Pancreas (tissue), 10 donors: Measurements from ENCODE around the gene CFAP74. TPM values are rescaled to one million over a fixed set of nuclear protein-coding genes. Genes with fewer than 3 reads are reported as not detected.

ENCODE experiments used
- ATAC-seq, 4 donors: fragments of 200-7000 bp; cut with Tn5 transposase; one replicate each; pipeline versions ENCODE4 v1.8.0 to v1.9.1; 2020; ENCODE audit warnings: mild to moderate bottlenecking in 4 of 4, moderate library complexity in 4 of 4
- DNase-seq, 6 donors: peaks; one replicate each; pipeline ENCODE4 v3.0.0-alpha.2; 2020
- FAIRE-seq: peaks from 2 replicates; lab custom pipeline; 2012; peaks lifted over from hg19 to GRCh38; lab: Jason Lieb, UNC
- H3K27ac ChIP-seq, 4 donors: fragments of 200-600 bp; sonication (generic); 1 replicate in 3 of 4; 2 replicates in 1 of 4; pipeline versions ENCODE4 v1.5.0 to v1.8.0; 2020
- H3K27me3 ChIP-seq, 4 donors: fragments of 200-600 bp; one replicate each; pipeline ENCODE4 v1.8.0; 2021
- H3K36me3 ChIP-seq, 3 donors: fragments of 200-600 bp; sonication (generic) in 1 of 3; one replicate each; pipeline versions ENCODE4 v1.5.0 to v1.8.0; 2020 to 2021
- H3K4me1 ChIP-seq, 3 donors: fragments of 200-600 bp; one replicate each; pipeline ENCODE4 v1.8.0; 2021
- H3K4me3 ChIP-seq, 4 donors: fragments of 200-600 bp; sonication (generic) in 2 of 4; one replicate each; pipeline versions ENCODE4 v1.5.0 to v1.8.0; 2020 to 2021
- H3K9me3 ChIP-seq, 4 donors: fragments of 200-600 bp; one replicate each; pipeline ENCODE4 v1.8.0; 2021
- WGBS, 2 donors: extraction: QIAGEN DNeasy Blood & Tissue Kit; methylation state at CpG; one replicate each; pipeline ENCODE4 v1.1.7; 2013; 5-methylcytosine and 5-hydroxymethylcytosine counted together
- intact Hi-C, 3 donors: fragments of 100-400 bp; cut with DNase I; formaldehyde crosslinking; loops; one replicate each; pipeline versions ENCODE4 v1.11.1 to v1.14.2; 2022
- polyA plus RNA-seq, 2 donors: library from polyadenylated mRNA; stranded (reverse); fragments of 200-250 nt; gene quantifications; one replicate each; pipeline ENCODE4 v1.2.3, GENCODE V29; 2013
- total RNA-seq, 6 donors: library from RNA; stranded (reverse); fragmentation: NEBNext Ultra II Directional in 4 of 6; extraction: Animal tissue kit (Norgen Biotek cat#: 25700) in 4 of 6; gene quantifications; one replicate each; pipeline versions ENCODE4 v1.2.1 to v1.2.4, GENCODE V29; 2021 to 2023
- TF ChIP-seq, protein P1 (sequence below), 4 donors: fragments of 200-600 bp; sonication (generic) in 3 of 4; IDR thresholded peaks; one replicate each; pipeline versions ENCODE4 v1.5.0 to v1.8.0; 2021; ENCODE audit warnings: antibody characterized with exemption in 4 of 4
- donor health status: healthy with polysubstance abuse.
- donor health status: DM: no; HTN: no; CAD: no; lungs with moderate emphysema.
- donor health status: DM: no; HTN: no; CAD: no.
- donor health status: control.
- donor health status: control.
- donor health status: Bipolar disorder and iron deficiency.
- donor health status: DM: yes; HTN: yes; CAD: no.
- donor health status: DM: no; HTN: no; CAD: no.
- donor health status: DM: no; HTN: no; CAD: no.
- donor health status: DM: yes; HTN: yes; CAD: no.

Gene CFAP74
- total and polyA plus RNA-seq, 8 donors, result 0.08 to 0.16 TPM; not detected in 6

DNA sequence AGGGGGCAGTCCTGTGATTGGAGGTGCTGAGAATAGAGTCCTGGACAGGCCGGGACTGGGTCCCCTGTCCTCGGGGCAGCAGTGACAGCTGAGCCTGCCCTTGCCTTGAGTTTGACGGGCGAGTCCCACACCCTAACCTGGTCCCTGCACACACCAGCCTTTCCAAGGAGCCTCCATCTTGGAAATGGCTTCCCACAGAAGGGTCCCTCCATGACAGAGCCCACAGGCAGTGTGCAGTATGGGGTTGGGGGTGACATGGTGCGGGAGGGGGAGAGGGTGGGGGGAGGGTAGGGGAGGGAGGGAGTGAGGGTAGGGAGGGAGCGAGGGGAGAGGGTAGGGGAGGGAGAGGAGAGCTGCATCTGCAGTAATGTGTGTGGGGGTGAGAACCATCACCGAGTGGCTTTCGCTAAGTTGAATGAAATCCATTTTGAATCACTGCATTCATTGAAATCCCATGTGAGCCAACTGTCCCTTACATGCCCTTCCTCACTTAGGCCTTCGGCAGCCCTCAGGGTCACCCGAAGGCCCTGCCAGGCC lies 74.4 kb downstream of the CFAP74 start:
- H3K36me3 ChIP-seq, result no peaks in the 10 kb centered on the region
- no peaks in the 10 kb centered on the region for H3K9me3 ChIP-seq
- intact Hi-C loops, result no loop called here
- ATAC-seq, result no peak
- no peak overlapping the region for H3K4me3 ChIP-seq
- peaks cover 0 to 7% (median 0%) of the 10 kb centered on the region in 3 donors for H3K4me1 ChIP-seq
- no peak overlapping the region for H3K27ac ChIP-seq
- no peaks in the 10 kb centered on the region for H3K27me3 ChIP-seq
- 63 to 71% methylated on average over 8 to 10 of the region's 10 CpGs for WGBS, 2 donors
- TF ChIP-seq, protein P1, sequence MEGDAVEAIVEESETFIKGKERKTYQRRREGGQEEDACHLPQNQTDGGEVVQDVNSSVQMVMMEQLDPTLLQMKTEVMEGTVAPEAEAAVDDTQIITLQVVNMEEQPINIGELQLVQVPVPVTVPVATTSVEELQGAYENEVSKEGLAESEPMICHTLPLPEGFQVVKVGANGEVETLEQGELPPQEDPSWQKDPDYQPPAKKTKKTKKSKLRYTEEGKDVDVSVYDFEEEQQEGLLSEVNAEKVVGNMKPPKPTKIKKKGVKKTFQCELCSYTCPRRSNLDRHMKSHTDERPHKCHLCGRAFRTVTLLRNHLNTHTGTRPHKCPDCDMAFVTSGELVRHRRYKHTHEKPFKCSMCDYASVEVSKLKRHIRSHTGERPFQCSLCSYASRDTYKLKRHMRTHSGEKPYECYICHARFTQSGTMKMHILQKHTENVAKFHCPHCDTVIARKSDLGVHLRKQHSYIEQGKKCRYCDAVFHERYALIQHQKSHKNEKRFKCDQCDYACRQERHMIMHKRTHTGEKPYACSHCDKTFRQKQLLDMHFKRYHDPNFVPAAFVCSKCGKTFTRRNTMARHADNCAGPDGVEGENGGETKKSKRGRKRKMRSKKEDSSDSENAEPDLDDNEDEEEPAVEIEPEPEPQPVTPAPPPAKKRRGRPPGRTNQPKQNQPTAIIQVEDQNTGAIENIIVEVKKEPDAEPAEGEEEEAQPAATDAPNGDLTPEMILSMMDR (IDR thresholded peaks at IDR 0.05), result no peak
- no peak for FAIRE-seq
- DNase-seq, result no peak

DNA sequence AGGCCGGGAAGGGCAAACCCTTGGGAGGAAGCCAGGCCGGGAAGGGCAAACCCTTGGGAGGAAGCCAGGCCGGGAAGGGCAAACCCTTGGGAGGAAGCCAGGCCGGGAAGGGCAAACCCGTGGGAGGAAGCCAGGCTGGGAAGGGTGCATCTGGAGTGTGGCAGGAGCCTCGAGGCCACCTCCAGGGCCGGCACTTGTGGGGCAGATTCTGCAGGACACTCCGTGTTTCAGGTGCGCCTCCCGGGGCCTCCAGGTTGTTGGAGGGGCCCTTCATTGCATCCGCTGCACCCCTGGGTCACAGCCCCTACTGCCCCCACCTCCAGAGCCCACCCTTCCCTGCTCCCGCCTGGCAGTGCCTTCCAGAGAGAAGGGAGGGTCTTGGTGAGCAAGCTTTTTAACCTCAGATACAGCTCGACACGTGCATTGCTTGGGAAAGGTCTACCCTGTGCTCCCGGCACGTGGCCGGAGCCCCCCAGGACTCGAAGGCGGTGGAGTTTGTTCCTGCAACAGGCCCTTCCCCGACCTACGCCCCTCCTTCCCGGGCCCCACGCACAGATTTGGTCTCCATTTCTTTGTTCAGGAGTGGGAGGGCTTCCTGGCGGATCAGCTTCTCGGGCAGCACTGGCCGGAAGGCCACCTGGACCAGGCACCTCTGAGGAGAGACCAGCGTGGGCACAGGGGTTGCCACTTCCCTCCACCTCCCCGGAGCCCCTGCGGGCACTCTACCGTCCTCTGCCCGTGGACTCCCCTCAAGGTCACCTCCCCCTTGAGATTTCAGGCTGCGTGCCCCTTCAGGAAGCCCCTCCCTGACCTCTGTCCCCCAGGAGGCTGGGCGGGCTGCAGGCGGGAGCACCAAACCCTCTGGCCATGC lies 75.1 kb downstream of the CFAP74 start:
- ATAC-seq (peak; percentile 24 to 81 (median 55)), DNase-seq (peak in 5 of 6 donors; percentile 63 to 93 (median 83)), FAIRE-seq (no peak)
- Histone ChIP-seq H3K4me1 (peaks cover 0 to 7% (median 0%) of the 10 kb centered on the region in 3 donors), H3K27me3 (no peaks in the 10 kb centered on the region), H3K36me3 (no peaks in the 10 kb centered on the region), H3K9me3 (no peaks in the 10 kb centered on the region), H3K27ac (no peak overlapping the region), H3K4me3 (no peak overlapping the region)
- TF ChIP-seq, protein P1 (IDR thresholded peaks at IDR 0.05), result no peak
- intact Hi-C loops, result no loop called here
- 57 to 71% methylated on average over 27 to 33 of the region's 34 CpGs for WGBS, 2 donors

DNA sequence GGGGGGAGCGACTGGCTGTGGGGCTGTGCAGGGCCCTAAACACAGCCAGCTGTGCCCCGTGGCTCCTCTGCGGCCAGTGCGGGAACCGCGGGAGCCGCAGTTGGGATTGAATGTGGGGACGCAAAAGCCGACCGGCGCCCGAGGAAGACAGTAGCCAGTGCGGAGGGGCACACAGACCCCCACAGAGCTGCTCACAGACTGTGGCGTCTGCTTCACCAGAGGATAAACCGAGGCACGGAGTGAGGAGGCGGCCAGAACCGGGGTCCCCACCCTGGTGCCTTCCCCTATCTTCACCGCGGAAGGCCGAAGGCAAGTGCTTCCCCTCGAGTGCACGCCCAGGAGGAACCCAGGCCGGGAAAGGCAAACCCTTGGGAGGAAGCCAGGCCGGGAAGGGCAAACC lies 75.8 kb downstream of the CFAP74 start:
- TF ChIP-seq, protein P1 (IDR thresholded peaks at IDR 0.05), result no peak

DNA sequence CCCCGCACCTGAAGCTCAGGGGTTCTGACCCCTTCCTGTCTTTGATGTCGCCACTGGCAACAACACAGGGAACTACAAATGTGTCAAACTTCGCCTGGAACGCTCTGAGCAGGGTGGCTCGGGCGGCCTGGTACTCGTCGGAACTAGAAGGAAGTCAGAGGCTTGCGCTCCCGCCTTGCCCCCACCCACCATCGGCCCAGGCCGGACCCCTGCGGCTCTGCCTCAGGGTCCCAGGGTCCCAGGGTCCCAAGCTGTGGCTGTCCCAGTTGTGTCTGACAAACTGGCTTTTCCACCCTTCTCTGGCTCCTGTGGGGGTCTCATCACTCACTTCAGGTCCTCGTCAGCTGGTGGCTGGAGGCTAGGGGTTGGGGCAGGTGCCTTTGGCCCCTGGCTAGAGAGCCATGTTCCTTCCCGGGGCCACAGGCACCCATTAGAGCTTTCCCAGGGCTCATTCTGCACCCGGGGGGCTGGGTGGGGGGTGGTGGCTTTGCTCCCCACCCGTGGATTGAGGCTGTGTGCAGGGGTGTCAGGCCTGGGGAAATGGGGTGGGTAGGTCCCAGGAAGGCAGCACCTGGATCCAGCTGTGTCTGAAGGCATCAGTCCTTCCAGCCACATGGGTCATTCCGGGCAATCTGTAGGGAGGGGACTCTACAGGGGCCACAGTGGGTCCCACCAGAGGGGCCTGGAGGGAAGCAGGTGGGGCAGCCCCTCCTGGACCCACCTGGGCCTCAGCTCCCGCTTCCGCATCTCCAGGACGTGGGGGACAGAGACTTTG lies 76.5 kb downstream of the CFAP74 start:
- H3K27me3 ChIP-seq, result no peaks in the 10 kb centered on the region
- TF ChIP-seq, protein P1 (IDR thresholded peaks at IDR 0.05), result no peak
- DNase-seq (peak in 3 of 6 donors; percentile 31 to 78 (median 45)), FAIRE-seq (no peak), ATAC-seq (no peak)
- H3K4me3 ChIP-seq, result no peak overlapping the region
- 73 to 75% methylated on average over 21 of the region's 21 CpGs for WGBS, 2 donors
- H3K4me1 ChIP-seq, result peaks cover 0 to 7% (median 0%) of the 10 kb centered on the region in 3 donors
- no peak overlapping the region for H3K27ac ChIP-seq
- H3K9me3 ChIP-seq, result no peaks in the 10 kb centered on the region
- H3K36me3 ChIP-seq, result no peaks in the 10 kb centered on the region
- intact Hi-C loops, result no loop called here

More for the DNA sequence above, 75.8 kb downstream of the CFAP74 start:
- Histone ChIP-seq H3K27ac (no peak overlapping the region), H3K4me1 (peaks cover 0 to 7% (median 0%) of the 10 kb centered on the region in 3 donors), H3K9me3 (no peaks in the 10 kb centered on the region), H3K4me3 (no peak overlapping the region), H3K36me3 (no peaks in the 10 kb centered on the region), H3K27me3 (no peaks in the 10 kb centered on the region)
- intact Hi-C loops, result no loop called here
- peak in 1 of 4 donors; percentile 36 for ATAC-seq
- peak in 5 of 6 donors; percentile 43 to 84 (median 67) for DNase-seq
- no peak for FAIRE-seq
- WGBS, 2 donors, result 68 to 71% methylated on average over 25 of the region's 25 CpGs
